Measurements from ENCODE around the gene MTA1.

DNA sequence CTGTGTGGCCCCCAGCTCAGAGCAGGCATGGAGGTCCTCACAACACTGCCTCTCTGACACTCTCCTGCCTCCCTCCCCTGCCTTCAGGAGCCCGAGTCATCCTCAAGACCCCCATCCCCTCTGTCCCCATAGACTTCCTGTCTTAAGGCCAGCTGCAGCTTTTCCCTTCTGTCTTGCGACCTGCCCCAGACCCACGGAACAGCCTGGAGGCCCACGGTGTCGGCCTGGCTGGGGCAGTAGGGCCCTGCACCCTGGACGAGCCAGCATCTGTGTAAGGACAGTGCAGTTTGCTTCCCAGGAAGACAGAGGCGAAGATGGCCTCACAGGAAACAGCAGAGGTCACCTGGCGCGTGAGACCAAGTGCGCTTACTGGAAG lies 81.1 kb downstream of the MTA1 start:
- TF ChIP-seq, protein P1, sequence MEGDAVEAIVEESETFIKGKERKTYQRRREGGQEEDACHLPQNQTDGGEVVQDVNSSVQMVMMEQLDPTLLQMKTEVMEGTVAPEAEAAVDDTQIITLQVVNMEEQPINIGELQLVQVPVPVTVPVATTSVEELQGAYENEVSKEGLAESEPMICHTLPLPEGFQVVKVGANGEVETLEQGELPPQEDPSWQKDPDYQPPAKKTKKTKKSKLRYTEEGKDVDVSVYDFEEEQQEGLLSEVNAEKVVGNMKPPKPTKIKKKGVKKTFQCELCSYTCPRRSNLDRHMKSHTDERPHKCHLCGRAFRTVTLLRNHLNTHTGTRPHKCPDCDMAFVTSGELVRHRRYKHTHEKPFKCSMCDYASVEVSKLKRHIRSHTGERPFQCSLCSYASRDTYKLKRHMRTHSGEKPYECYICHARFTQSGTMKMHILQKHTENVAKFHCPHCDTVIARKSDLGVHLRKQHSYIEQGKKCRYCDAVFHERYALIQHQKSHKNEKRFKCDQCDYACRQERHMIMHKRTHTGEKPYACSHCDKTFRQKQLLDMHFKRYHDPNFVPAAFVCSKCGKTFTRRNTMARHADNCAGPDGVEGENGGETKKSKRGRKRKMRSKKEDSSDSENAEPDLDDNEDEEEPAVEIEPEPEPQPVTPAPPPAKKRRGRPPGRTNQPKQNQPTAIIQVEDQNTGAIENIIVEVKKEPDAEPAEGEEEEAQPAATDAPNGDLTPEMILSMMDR (IDR thresholded peaks at IDR 0.05) = no peak
- TF ChIP-seq EP300 (IDR thresholded peaks at IDR 0.05) (no peak), POLR2A (IDR thresholded peaks at IDR 0.05) (no peak)
